ENCODE measurements around the gene FOXF2.

The FOXF2 gene

DNA sequence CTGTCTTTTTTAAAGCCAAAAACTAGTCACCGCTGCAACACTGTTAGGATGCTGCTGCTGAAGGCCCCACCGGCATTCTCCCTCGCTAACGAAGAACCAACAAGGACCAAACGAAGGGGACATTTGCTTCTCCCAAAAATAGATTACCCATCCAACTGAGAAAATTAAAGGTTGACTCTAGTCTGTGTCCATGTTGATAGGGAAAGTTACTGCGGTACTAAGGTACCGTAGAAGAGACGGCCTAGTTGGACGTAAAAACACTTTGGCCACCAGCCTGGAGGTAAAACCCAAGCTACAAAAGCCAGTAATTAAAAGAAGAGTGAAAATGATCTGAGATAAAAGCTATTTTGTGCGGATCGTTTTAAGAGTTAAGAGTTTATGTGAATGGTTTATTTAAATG, 11.8 kb upstream of the FOXF2 start:
- CTCF ChIA-PET = interaction anchor here (1.0 to 1.5 kb wide), 3 partner anchors 542 to 1189 kb away, joined by 3 to 4 read pairs (median 3); no protein-coding TSS in a partner anchor
- POLR2A ChIA-PET = no interaction called here
- TF ChIP-seq, protein P1, sequence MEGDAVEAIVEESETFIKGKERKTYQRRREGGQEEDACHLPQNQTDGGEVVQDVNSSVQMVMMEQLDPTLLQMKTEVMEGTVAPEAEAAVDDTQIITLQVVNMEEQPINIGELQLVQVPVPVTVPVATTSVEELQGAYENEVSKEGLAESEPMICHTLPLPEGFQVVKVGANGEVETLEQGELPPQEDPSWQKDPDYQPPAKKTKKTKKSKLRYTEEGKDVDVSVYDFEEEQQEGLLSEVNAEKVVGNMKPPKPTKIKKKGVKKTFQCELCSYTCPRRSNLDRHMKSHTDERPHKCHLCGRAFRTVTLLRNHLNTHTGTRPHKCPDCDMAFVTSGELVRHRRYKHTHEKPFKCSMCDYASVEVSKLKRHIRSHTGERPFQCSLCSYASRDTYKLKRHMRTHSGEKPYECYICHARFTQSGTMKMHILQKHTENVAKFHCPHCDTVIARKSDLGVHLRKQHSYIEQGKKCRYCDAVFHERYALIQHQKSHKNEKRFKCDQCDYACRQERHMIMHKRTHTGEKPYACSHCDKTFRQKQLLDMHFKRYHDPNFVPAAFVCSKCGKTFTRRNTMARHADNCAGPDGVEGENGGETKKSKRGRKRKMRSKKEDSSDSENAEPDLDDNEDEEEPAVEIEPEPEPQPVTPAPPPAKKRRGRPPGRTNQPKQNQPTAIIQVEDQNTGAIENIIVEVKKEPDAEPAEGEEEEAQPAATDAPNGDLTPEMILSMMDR (IDR thresholded peaks at IDR 0.05; ENCODE audit: control extremely low read depth, extremely low read depth, low read depth, missing control alignments) = no peak
- no peak for DNase-seq (ENCODE audit: extremely low spot score)

DNA sequence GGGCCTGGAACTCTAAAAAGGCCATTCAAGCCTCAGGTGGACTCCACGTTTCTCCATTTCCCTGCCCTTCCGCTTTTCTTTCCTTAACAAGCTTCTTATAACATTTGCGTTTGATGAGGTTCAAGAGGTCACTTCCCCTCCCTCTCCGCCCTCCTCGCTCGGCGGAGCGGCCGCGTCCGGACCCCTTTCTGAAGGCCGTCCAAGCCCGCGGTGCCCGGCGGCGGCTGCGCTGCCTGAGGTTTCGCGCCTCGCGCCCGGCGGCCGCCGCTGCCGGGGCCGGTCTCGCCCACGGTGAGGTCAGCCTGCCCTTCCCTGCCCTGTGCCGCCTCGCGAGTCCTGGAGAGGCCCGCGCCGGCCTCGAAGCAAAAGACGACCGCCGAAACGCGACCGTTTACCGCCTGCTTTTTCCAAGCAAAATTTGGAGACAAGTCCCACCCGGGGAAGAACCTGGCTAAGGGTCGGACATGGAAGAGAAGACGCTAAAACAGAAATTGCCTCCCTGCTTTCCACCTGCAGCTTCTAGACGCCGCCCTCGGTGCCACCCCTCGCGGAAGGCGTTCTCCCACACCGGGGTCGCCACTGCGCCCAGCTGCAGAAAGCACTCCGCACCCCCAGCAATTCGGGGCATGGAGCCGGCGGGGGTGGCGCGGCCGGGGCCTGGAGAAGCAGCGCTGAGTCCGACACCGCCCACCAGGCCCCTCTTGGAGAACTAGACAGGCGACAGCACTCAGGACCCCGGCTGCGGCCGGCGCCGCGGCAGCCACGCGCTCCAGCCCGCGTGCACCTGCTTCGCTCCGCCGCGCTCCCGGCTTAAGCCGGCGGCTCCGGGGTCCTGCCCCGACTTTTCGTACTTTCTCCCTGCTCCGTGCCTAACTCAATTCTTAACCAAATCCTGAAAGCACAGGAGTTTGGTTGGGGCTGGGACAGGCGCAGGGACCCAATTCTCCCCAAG, 11.0 kb upstream of the FOXF2 start:
- DNase-seq (ENCODE audit: extremely low spot score) = peak; percentile 22
- POLR2A ChIA-PET = no interaction called here
- TF ChIP-seq, protein P1 (IDR thresholded peaks at IDR 0.05; ENCODE audit: control extremely low read depth, extremely low read depth, low read depth, missing control alignments) = no peak
- CTCF ChIA-PET = interaction anchor here (1.0 to 1.5 kb wide), 5 partner anchors 19 to 1190 kb away, joined by 3 to 4 read pairs (median 3); no protein-coding TSS in a partner anchor

DNA sequence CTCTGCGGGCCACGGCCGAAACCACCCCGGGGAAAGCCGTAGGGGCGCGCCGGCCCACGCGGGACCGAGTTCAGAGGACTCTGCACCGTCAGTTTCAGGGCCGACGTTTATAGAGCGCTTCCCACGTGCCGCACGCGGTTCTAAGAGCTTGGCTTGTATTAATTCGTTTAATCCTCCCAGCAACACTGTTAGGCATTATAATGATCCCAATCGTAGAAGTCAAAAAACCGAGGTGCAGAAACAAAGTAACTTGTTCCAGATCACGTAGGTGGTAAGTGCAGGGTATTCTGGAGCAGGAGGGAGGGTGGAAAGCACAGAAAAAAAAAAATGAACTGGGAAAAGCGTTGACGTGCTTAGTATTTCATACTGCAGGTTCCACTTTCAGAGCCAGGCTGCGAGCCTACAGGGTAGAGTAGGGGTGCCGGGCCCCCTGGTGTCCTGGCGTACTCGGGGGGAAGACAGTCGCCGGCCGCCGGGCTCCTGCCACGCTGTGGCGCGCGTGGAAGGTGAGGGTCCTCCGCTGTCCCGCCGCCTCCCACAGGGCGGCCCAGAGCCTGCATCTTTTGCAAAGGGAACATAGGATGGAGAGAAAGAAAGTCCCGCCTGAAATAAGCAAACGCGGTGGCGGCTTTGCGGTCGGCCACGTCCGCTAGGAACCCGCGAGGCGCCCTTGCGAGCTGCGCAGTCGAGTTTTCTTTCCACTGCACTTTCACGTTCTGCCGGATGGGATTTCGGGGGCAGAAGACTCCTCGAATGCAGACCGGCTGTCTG, 10.2 kb upstream of the FOXF2 start:
- no peak for DNase-seq (ENCODE audit: extremely low spot score)
- TF ChIP-seq, protein P1 (IDR thresholded peaks at IDR 0.05; ENCODE audit: control extremely low read depth, extremely low read depth, low read depth, missing control alignments) = no peak
- ChIA-PET POLR2A (no interaction called here), CTCF (interaction anchor here (1.0 to 1.4 kb wide), 2 partner anchors 18 to 579 kb away, joined by 3 to 4 read pairs; no protein-coding TSS in a partner anchor)

DNA sequence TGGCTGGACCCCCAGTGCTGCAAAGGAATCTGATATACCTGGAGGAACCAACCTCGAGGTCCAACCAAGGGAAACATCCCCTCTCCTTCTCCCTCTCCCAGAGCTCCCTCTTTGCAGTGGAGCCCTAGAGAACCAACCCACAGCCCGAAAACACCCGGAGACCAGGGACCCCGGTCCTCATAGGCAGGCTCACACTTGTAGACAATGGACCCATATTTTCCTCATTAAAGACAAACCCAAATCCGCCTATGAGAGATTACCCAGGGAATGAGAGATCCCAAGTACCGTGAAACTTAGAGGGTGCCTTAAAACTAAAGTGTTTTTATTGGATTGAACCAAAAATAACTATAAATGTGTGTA, 9.6 kb upstream of the FOXF2 start:
- TF ChIP-seq, protein P1 (IDR thresholded peaks at IDR 0.05; ENCODE audit: control extremely low read depth, extremely low read depth, low read depth, missing control alignments) = no peak
- CTCF ChIA-PET = interaction anchor here (1.4 kb wide), 1 partner anchor 579 kb away, joined by 3 read pairs; no protein-coding TSS in a partner anchor
- DNase-seq (ENCODE audit: extremely low spot score) = no peak
- POLR2A ChIA-PET = no interaction called here

DNA sequence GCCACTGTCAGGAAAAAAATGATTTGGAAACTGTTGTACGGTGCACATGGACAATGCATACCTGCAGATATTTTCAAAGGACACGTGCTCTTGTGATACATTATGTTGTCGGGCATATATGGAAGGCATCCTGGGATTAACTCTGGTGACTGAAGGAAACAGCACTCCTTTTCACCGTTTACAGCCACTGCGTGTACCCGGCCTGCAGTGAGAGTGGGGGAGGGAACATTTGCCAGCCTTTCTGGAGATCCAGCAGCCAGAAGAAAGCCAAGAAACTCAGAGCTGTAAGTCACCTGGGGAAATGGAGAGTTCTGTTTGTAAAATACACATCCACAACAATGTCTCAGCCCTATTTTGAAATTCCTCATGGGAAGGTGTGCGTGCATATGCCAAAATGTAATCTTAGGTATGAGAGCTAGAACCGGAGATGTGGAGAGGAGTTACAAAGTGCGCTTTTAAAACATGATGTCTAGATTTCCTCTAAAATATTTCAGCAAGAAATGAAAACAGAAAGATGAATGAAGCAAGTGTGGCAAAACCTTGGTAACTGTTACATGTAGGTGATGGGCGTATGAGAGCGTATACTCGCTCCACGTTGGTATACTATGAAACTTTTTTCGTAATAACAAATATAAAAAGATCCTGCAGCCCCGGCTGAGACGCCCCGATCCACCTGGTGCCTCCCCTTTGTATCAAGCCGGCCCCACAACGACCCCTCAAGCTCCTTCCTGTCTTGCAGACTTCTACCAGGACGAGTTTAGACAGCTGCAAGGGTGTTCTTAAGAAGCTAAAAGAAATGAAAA, 8.6 kb upstream of the FOXF2 start:
- POLR2A ChIA-PET = no interaction called here
- TF ChIP-seq, protein P1 (IDR thresholded peaks at IDR 0.05; ENCODE audit: control extremely low read depth, extremely low read depth, low read depth, missing control alignments) = no peak
- CTCF ChIA-PET = interaction anchor here (0.7 to 1.6 kb wide), 13 partner anchors 9 to 789 kb away, joined by 3 to 11 read pairs (median 4); no protein-coding TSS in a partner anchor
- no peak for DNase-seq (ENCODE audit: extremely low spot score)

Measured in GM10248 (cell line).